T-helper 2 cell treated with Interferon-gamma antibody and Interleukin-4, amounts not matched to agents 5 μg/mL and 100 μg/mL, for 36 hours (primary cell): Measurements from ENCODE around the gene SOWAHC.

Experiments used
- DNase-seq: peaks from one replicate; pipeline ENCODE4 v3.0.0; 2021; ENCODE audit warnings: low spot score
- H3K27ac Mint-ChIP-seq: one replicate; pipeline ENCODE4 v1.8.0; 2021; ENCODE audit warnings: mild to moderate bottlenecking, mixed read lengths
- H3K27me3 Mint-ChIP-seq: one replicate; pipeline ENCODE4 v1.8.0; 2021; ENCODE audit warnings: low read depth, mixed read lengths
- H3K36me3 Mint-ChIP-seq: one replicate; pipeline ENCODE4 v1.8.0; 2021; ENCODE audit warnings: low read depth, mixed read lengths
- H3K4me1 Mint-ChIP-seq: one replicate; pipeline ENCODE4 v1.8.0; 2021; ENCODE audit warnings: low read depth, mixed read lengths
- H3K4me3 Mint-ChIP-seq: one replicate; pipeline ENCODE4 v1.8.0; 2022; ENCODE audit warnings: mild to moderate bottlenecking, moderate library complexity, mixed read lengths
- H3K9me3 Mint-ChIP-seq: one replicate; pipeline ENCODE4 v1.8.0; 2021; ENCODE audit warnings: mixed read lengths

SOWAHC gene

DNA sequence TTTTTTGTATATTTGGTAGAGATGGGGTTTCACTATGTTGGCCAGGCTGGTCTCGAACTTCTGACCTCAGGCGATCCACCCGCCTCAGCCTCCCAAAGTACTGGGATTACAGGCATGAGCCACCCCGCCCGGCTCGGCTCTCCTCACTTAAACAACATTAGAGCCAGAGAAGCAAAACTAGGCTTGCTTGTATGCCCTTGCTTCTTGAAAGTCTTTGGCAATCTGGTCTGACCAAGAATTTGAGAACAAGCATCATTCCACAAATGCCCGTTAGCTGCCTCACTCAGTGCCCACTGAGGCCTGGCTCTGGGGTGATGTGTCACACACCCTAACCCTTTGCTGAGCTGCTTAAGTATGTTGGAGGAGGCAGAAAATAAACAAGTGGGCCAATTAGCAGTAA is 33.5 kb downstream of the SOWAHC start:
- Mint-ChIP-seq H3K9me3 (no peaks in the 10 kb centered on the region), H3K27me3 (peaks cover 3% of the 10 kb centered on the region), H3K27ac (no peak overlapping the region), H3K36me3 (no peaks in the 10 kb centered on the region), H3K4me3 (no peak overlapping the region), H3K4me1 (peaks cover 5% of the 10 kb centered on the region)
- no peak for DNase-seq

- H3K9me3 Mint-ChIP-seq: no peaks in the 10 kb centered on the region
- H3K36me3 Mint-ChIP-seq: no peaks in the 10 kb centered on the region
- no peak for DNase-seq
- no peak overlapping the region for H3K4me3 Mint-ChIP-seq
- peaks cover 5% of the 10 kb centered on the region for H3K4me1 Mint-ChIP-seq
- H3K27me3 Mint-ChIP-seq: peaks cover 3% of the 10 kb centered on the region
- H3K27ac Mint-ChIP-seq: no peak overlapping the region
Observed at GRCh38 chr2:109648041-109648527, 33.9 kb downstream of the SOWAHC start.

DNA sequence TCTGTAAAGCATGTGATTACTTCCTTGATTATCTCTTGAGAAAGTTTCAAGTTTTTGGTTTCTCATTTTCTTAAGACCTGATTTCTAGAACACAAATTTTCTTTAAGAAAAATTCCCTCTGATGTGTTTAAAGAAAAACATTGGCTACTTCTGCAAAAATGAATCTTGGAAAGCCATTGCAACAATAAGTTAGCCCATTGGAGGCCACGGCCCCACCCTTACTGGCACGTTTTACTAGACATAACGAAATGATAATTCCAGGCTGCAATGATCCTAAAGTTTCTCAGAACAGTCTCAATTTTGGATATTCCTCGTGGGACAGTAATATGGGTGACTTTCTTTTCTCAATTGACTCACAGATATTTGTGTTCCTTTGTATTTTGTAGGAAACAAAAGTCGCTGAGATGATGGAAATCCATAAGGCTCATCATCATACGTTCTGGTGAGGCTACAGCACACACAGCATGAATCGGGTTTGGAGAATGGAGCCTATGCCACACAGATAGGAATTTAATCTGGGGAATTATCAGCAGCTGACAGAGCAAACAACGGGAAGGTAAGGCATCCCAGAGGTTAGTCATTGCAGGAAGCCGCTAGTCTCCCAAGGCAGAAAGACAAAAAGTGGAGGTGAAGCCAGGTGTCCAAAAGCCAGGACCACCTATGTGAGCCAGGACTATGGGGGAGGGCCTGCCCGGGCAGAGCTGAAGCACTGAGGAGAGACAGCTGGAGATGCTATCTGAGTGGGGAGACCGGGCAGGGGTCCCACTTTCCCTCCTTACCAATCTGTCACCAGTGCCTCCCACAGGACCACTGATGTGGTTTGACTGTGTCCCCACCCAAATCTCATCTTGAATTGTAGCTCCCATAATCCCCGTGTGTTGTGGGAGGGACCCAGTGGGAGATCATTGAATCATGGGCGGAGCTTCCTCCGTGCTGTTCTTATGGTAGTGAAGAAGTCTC is 35.9 kb downstream of the SOWAHC start:
- no peaks in the 10 kb centered on the region for H3K4me1 Mint-ChIP-seq
- no peak overlapping the region for H3K27ac Mint-ChIP-seq
- no peak overlapping the region for H3K4me3 Mint-ChIP-seq
- peaks cover 3% of the 10 kb centered on the region for H3K27me3 Mint-ChIP-seq
- DNase-seq: no peak
- H3K9me3 Mint-ChIP-seq: no peaks in the 10 kb centered on the region
- H3K36me3 Mint-ChIP-seq: no peaks in the 10 kb centered on the region

GRCh38 chr2:109654326-109655050 is 40.3 kb downstream of the SOWAHC start:
- Mint-ChIP-seq H3K4me3 (no peak overlapping the region), H3K9me3 (no peaks in the 10 kb centered on the region), H3K4me1 (no peaks in the 10 kb centered on the region), H3K36me3 (no peaks in the 10 kb centered on the region), H3K27ac (no peak overlapping the region), H3K27me3 (no peaks in the 10 kb centered on the region)
- no peak for DNase-seq

DNA sequence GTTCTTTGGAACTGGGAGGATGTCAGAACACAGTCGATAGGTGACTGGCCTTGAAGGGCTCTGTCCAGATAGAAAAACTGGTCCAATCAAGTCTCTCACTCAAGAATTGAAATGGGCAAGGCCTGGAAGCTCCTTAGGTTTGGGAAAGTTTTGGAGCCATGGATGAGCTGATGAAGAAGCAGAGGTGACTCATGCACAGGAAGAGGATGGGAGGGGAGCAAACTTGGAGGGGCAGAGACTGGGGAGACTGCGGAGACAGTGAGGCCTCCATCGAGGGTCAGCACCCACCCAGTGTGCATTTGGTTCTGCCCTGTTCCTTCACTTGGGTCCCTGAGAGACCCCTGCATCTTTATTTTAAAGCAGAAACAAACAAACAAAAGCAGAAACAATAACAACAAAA is 41.1 kb downstream of the SOWAHC start:
- Mint-ChIP-seq H3K27ac (no peak overlapping the region), H3K27me3 (no peaks in the 10 kb centered on the region), H3K4me1 (no peaks in the 10 kb centered on the region), H3K9me3 (no peaks in the 10 kb centered on the region), H3K36me3 (no peaks in the 10 kb centered on the region), H3K4me3 (no peak overlapping the region)
- DNase-seq: no peak

GRCh38 chr2:109659396-109660045 is 45.4 kb downstream of the SOWAHC start:
- Mint-ChIP-seq H3K4me1 (no peaks in the 10 kb centered on the region), H3K27me3 (peaks cover 3% of the 10 kb centered on the region), H3K4me3 (no peak overlapping the region), H3K27ac (no peak overlapping the region), H3K36me3 (no peaks in the 10 kb centered on the region), H3K9me3 (no peaks in the 10 kb centered on the region)
- DNase-seq: no peak

GRCh38 chr2:109660046-109660860 is 46.1 kb downstream of the SOWAHC start:
- H3K27me3 Mint-ChIP-seq: peaks cover 3% of the 10 kb centered on the region
- no peak overlapping the region for H3K27ac Mint-ChIP-seq
- no peak for DNase-seq
- no peaks in the 10 kb centered on the region for H3K9me3 Mint-ChIP-seq
- H3K36me3 Mint-ChIP-seq: no peaks in the 10 kb centered on the region
- no peaks in the 10 kb centered on the region for H3K4me1 Mint-ChIP-seq
- H3K4me3 Mint-ChIP-seq: no peak overlapping the region

- Mint-ChIP-seq H3K27ac (no peak overlapping the region), H3K4me1 (no peaks in the 10 kb centered on the region), H3K27me3 (peaks cover 9% of the 10 kb centered on the region), H3K4me3 (no peak overlapping the region), H3K9me3 (no peaks in the 10 kb centered on the region), H3K36me3 (no peaks in the 10 kb centered on the region)
- no peak for DNase-seq
Observed at GRCh38 chr2:109662889-109663288, 48.7 kb downstream of the SOWAHC start.

- no peak for DNase-seq
- H3K27me3 Mint-ChIP-seq: peaks cover 9% of the 10 kb centered on the region
- no peaks in the 10 kb centered on the region for H3K9me3 Mint-ChIP-seq
- no peak overlapping the region for H3K4me3 Mint-ChIP-seq
- H3K36me3 Mint-ChIP-seq: no peaks in the 10 kb centered on the region
- H3K4me1 Mint-ChIP-seq: no peaks in the 10 kb centered on the region
- H3K27ac Mint-ChIP-seq: no peak overlapping the region
Observed at GRCh38 chr2:109663721-109664120, 49.6 kb downstream of the SOWAHC start.

- Mint-ChIP-seq H3K9me3 (no peaks in the 10 kb centered on the region), H3K4me1 (no peaks in the 10 kb centered on the region), H3K4me3 (no peak overlapping the region), H3K27me3 (peaks cover 12% of the 10 kb centered on the region), H3K36me3 (no peaks in the 10 kb centered on the region), H3K27ac (no peak overlapping the region)
- no peak for DNase-seq
Observed at GRCh38 chr2:109666466-109666865, 52.3 kb downstream of the SOWAHC start.
